Measurements from ENCODE around the gene CHRDL1.
"Not testable (repeated sequence)": the region's sequence is repeated elsewhere in the genome, so short reads cannot be mapped to it uniquely, and the experiment has no call there.

The CHRDL1 gene, protein sequence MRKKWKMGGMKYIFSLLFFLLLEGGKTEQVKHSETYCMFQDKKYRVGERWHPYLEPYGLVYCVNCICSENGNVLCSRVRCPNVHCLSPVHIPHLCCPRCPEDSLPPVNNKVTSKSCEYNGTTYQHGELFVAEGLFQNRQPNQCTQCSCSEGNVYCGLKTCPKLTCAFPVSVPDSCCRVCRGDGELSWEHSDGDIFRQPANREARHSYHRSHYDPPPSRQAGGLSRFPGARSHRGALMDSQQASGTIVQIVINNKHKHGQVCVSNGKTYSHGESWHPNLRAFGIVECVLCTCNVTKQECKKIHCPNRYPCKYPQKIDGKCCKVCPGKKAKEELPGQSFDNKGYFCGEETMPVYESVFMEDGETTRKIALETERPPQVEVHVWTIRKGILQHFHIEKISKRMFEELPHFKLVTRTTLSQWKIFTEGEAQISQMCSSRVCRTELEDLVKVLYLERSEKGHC

DNA sequence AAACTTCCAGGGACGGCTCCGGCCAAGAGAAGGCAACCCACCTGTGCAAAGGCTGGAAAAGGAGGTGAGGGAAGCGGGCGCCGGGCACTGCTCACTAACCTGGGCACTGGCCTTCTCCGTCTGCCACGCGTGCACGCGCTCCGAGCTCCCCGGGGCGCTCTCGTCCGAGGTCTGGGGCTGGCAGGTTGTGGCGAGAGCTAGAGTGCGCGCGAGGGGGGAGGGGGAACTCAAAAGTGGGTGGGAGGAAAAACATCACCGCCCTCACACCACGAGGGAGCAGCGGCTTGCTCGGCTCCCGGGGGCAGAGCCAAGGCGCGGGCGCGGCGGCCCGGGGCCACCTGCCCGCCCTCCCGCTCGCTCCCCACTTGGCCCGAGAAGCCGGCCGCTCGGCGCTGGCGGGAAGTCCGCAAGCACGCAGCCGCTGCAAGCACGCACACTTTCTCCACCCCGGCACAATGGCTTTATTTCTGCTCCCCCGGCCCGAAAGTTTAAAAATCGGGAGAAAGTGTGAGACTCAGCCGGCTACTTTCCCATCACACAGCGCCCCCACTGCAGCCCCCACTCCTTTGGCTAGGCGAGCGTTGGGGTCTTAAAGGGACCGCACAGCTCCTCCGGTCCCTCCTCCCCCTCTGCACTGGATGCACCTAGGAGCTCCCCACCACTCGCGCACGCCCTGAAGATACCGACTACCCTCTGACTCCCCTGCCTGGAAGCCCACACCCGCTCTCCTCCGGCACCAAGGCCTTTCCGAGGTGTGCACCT, at the start of gene CHRDL1:
Gene CHRDL1 (minus strand): TSS at position 173 of the 762 bp plus-strand sequence. CDS start 3,636 bp downstream, outside the sequence.
- DNase-seq: no peak

DNA sequence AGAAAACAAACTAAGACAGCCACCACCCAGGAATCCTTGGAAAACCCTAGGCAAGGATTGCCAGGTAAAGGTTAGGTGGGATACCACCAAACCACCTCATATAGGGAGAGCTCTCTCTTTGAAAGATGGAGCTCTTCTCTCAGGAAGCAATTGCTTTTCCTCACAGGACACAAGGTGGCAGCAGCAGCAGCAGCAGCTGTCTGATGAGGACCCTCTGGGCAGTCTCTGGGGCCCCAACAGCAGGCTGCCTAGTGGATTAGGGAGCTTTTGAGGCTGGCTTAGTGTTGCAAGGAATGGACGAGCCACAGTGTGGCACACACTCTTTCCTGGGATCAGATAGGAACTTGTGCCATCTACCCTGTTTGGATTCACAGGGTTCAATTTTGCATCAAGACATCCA, 41.4 kb upstream of the CHRDL1 start:
- no peak for DNase-seq

DNA sequence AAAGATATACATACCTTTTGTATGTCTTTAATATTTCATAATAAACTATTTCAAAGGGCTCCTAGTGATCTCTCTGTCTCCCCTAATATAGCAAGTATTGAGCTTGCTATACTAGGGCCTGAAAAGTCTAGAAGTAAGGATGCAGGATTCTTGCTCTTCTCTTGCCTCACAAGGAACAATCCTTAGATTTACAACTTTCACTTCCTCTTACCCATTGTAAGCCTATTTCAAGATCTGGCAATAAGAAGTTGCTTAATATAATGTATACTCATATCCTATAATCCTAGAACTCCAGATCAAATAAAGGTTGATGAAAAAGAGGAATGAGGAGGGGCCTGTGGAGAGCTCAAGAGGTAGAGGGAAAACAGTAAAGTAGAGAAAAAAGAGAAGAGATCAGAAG, 40.8 kb upstream of the CHRDL1 start:
- DNase-seq: no peak

DNA sequence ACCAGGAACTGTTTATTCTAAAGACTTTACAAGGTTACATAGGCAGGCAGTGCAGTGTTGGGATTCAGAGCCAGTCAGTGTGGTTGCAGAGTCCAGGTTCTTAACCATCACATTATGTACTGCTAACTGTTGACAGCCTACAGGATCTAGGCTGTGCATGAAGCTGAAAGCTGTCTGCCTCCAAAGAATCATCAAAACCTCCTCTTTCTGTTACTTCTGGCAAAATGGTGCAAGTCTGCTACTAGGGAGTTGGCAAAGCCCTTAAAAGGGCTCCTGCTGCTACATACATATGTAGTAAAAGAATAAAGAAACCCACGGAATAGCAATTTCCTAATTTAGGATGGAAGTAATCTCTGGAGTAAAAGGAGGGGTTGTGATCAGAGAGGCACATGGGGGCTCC, 40.4 kb upstream of the CHRDL1 start:
- DNase-seq: no peak

DNA sequence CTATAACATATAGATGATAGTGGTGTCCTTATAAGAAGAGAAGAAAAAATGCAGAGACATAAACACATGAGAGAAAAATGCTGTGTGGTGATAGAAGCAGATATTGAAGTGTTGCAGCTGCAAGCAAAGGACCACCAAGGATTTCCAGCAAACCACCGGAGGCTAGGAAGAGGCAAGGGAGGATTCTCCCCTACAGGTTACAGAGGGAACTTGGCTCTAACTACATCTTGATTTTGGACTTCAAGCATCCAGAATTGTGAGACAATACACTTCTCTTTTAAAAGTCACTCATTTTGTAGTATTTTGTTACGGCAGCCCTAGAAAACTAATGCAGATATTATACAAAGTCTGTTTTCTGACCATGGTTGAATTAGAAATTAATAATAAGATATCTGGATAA, 30.4 kb upstream of the CHRDL1 start:
- DNase-seq: no peak

DNA sequence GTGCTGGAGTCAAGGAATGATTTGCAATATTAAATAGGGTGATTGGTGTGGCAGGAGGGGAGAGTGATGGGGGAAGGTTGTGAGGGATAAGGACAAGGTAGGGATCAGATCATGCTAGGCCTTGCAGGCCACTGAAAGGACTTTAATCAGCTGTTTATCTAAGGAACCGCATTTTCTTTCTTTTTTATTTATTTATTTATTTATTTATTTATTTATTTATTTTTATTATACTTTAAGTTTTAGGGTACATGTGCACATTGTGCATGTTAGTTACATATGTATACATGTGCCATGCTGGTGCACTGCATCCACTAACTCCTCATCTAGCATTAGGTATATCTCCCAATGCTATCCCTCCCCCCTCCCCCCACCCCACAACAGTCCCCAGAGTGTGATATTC, 20.9 kb upstream of the CHRDL1 start:
- not testable (repeated sequence) for DNase-seq

DNA sequence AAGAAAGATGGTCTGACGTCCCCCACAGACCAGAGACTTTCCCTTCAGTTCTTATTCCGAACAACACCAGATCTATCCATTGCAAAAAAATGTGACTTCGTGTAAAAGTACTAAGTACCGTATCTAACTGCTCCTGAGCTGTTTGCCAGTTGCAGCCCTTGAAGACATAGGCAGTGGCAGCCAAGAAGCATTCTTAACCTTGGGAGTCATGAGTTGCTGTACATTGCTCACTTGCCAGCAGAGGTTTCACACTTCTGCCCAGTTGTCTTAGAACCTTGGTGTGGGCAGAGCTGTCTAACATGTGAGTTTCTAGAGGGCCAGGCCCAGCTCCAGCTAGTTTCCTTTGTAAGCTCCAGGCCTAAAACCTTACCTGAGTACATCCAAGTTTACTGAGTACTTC, 10.5 kb upstream of the CHRDL1 start:
- DNase-seq: no peak

DNA sequence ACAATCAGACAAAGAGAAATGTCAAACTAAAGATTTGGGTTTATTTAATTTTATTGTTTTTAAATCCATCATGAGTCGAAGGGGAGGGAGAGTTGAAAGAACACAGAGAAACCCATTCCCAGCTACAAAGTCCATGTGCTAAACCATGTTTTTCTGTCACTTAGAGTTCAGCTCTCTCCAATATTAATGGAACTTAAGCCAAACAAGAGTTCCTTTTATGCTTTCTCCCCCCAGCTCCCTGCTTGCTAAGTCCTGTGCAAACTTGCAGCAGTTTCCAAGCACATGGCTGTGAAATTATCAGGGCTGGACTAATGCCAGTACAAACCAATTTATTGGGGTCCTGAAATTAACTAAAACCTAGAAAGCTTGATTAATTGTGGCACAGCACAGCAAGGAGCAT, 9.7 kb upstream of the CHRDL1 start:
- DNase-seq: no peak

DNA sequence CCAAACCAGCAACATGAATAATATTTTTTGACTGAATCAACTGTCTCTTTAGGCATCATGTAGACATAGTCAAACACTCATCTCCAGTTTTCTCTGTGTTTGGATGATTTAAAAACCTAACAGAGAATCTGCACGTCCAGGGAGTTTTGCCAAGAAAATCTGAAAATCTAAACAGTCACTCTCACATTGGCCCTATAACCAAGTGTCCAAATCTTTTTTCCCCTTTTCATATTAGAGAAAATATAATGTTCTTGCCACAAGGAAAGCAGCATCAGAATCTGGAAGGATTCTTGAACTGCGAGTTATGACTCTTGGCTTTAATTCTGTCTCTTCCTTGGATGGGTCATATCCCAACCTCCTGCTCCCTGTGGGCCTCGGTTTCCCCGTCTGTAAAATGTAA, 8.8 kb upstream of the CHRDL1 start:
- no peak for DNase-seq

DNA sequence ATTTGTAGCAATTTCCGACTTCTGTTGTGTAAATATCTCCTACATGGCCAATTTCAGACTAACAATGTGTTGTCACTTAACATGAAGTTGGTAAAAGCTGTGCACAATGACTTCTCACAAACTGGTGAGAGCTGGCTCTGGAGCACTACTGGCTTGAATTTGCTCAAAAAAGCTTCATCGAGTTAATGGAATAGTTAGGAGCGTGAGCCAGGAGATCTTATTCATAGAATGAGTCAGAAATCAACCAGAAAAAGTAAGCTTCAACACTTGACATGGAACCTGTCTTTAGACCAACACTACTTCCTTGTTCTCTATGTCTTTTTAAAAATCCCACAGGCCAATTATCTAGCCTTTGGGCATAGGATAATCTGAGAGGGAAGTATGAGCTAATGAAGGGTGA, 7.9 kb upstream of the CHRDL1 start:
- DNase-seq: no peak

DNA sequence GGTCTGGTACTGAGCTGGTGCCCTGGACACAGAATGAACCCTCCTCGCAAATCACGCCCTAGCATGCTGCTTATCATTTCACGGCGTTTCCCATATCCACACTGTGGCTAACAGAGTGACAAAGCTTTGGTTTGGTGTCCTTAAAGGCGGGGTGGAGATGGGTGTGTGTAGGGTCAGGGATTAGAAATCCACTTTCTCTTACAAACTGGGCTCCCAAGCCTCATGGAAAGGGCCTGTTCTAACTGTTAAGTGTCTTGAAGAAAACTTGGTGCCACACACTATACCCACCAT, 735 bp upstream of the CHRDL1 start:
- no peak for DNase-seq

DNA sequence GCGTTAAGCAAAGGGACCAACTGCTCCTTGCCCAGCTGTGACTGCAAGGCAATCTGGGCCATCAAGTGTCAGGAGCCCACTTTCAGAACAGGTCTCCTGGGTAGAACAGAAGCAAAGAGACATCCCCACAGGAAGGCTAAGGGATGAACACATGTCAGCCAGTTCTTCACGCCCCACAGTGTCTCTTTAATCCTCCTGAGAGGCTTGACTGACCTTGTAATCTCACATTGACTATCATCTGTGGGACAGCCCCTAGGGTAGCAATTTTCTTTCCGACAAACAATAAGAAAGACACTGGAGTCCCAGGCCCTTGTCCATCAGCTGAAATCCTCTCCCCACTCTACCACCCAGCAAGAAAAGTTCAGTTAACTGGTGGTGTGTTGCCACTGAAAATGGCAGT, 1.0 kb downstream of the CHRDL1 start:
- DNase-seq: no peak

DNA sequence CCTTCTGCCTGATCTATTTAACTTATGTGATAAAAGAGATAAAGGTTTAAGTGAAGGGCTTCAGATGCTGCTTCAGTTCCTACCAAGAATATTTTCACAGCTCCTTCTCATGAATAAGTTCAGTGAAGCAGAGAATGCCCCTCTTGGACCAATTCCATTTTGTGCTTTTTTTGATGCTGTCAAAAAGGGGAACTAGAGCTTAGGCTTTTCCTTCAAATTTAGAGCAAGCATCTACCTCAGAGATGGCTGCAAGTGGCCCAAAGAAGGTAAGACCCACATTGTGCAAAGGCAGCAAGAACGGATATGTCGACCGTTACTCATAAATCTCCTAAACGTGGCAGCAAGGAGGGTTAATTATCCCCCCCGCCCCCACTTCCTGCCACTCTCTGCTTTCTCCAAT, 4.5 kb downstream of the CHRDL1 start:
- no peak for DNase-seq

DNA sequence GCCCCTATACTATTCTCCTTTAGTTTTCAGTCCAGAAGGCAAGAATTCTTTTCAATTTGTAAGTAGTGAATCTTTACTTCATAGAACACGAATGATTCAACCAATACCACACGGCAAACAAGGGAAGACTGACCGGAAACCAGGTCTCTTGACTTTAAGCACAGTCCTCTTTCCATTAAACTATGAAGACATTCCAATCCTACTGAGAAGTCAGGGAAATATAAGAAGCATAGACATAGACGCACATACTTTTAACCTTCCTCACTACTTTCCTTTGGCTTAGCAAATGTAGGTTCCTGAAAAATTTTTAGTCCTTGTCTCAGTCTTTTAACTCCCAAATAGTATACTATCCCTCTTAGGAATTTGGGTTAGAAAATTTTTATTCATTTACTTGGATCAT, 9.1 kb downstream of the CHRDL1 start:
- no peak for DNase-seq

DNA sequence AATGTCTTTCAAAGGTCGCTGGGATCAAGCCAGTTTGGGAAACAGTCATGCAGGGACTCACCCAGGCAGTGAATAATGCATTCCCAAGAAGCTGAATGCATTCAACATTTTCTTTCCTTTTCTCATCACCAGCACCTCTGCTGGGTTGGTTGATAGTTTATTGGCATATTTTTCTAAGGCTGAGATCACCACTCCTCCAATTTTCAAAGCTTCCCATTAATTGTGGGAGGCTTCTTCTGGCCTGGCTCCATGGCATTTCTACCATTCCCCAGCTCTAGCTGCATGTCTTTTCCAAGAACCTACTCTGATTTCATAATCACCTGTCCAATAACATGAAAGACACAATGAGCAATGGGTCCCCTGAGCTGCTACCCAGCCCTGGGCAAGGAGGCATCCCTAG, 35.8 kb downstream of the CHRDL1 start:
- no peak for DNase-seq

DNA sequence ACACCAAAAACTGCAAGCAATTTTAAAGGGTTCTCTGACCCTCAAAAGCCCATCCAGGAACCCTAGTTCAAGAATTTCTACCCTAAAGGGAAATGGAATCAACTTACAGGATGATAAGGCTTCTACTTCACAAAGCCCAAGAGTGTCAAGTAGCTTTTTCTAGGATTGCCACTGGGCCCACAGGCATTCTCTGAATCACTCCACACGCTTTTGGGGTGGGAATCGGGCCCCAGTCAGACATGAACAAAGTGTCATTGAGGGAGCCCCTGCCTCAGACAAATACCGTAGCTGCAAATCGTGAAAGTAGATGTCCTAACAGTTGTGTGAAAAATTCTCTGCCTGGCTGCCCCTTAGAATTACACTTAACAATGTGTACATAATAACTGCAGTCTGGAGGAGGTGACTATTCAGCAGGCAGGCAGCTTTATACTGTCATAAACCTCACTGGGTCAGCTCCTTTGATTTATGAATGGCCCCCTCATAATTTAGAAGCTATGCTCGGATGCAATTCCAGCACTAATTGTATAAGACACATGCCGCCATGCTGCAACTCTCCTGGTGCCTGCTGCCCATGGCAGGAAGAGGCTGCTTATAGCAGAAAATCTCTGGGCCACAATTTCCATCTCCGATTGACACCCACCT, 36.7 kb downstream of the CHRDL1 start:
- DNase-seq: no peak

DNA sequence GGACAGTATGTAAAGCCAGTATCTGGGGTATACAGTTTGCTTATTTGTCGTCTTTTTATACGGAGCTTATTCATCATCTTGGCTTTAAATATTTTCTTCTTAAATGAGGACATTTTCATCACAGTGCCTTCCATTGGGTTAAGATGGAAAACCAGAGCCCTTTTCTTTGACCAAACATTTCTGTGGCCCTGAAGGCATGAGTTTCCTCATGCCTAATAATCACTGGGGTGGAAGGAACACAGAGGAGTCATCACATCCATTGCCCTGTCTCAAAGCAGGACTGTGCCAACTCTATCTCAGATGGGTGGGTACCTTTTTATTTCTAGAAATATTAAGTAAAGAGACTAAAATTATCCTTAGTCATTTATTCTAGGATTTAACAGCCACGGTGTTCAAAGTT, 40.0 kb downstream of the CHRDL1 start:
- no peak for DNase-seq

DNA sequence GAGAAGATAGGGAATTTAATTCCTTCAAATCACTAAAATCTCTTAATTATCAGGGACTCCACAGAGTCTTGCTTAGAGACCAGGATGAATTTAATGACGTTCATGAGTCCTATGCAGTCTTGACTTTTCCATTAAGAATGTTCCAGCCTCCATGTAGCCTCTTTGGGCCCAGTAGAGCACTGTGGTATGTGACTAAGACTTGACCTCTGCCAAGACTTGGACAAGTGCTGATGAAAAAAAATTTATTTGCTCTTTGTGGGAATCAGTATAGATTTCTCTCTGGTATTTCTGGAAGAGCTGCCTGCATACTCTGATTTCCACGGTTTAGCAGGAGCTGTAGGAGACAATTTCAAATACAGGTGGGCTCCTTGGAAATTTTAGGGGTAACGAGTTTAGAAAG, 40.6 kb downstream of the CHRDL1 start:
- no peak for DNase-seq

DNA sequence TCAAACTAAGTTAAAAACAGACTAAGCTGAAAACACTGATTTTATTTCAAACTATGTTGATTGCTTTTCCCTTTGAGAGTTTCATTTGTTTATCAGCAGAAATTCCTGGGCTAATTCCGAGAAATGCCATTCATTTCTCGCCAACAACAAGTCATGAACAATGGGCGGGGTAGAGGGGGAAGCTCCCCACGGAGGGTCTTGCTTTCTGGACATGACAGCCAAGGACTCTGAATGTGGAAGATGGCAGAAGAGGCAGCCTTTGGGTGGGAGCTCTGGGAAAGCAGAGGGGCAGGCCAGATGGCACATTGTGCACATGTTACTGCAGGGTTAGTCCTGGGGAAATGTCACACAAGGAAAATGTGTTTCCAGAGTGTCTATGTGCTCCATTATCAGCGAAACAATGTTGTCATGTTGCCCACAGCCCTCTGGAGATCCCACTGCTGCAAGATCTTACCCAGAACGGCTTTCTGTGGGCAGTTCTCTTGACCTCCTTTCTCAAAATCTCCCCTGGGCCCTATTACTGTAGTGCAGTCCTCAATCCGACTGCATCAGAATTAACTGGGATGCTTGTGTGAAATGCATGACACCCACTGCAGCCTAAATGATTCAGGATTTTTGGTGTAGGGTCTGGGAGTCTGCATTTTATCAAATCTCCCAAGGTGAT, 45.0 kb downstream of the CHRDL1 start:
- no peak for DNase-seq

DNA sequence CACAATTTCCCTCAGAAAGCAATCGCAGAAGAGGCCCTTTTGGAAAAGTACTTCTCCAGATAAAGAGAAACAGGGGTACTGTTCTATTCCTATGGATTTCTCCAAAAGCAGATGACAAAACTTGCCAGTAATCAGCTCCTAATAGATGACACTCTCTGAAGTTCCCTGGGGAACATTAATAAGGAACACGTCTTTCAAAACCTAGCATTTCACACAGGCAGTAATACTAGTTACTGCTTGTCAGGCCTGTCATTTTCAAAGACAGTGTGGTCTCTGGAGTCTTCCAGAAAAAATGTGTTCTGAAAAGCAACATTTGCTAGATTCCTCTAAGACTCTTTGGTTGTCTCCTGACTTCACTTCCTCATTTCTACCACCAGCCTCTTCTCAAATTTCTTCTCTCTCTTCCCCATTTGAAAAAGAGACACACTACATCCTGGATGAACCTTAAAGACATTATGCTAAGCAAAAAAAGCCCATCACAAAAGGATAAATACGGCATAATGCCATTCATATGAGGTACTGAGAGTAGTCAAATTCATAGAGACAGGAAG, 47.3 kb downstream of the CHRDL1 start:
- no peak for DNase-seq

DNA sequence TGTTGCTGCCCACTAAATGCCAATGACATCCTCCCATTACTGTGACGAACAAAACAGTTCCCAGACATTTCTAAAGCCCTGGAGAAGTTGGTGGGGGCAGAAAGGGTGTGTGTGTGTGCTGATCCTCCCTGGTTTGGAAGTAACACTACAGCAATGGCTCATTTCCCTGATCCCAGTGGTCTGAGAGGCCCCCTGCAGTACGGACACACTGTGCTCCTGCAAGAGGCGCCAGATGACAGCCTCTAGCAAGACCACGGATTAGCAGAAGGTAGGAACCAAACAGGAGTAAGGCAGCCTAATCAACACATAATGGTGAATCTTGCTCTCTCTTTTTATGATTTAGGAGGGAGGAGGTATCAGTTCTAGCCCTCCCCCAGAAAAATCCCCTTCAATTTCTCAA, 49.6 kb downstream of the CHRDL1 start:
- no peak for DNase-seq

DNA sequence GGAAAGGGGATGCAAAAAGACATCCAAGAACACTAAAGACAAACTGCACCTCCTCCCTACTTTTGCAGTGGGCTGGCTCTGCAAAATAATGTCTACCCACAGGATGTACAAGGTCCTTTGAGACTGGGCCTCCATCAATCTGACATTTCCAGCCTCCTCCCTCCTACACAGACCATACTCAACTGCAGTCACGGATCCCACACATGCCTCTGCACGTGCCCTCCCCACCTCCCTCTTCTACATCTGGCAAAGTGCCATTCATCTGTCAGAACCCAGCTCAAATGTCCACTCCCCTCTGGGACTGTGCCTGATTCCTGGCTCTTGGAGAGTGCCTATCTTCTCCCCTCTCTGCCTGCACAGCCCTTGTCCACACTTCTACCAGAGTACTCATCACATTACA, 50.3 kb downstream of the CHRDL1 start:
- no peak for DNase-seq

DNA sequence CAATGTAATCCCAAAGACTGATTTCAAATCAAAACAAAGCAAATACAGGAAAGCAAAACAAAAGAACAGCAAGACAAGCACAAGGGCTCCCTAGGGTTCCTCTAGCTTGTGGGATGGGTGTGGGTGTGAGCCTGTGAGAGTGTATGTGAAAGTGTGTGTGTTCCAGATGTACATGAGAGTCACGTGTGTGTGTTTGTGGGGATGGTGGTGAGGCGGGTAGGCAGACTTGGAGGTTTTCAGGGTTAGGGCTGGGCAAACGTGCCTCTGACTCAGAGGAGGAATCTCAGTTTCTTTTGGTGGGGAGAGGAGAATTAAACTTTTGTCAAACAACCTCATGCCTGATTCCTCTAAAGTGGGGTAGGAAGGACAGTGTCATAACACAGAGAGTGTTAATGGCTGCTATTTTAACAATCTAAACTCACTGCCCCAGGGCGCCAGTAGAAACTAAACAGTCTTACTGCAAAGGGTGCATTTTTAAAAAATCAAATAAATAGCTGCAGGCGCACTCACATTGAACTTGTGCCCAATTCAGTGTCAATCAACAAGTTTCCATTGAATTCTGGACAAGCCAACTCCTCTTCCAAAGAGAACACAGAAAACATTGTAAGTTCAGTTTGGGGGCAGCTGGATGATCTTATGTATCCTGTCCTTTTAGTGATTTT, 51.8 kb downstream of the CHRDL1 start:
- DNase-seq: no peak
